Astrocyte of the hippocampus (primary cell): ENCODE data around the gene ASTN1.
A peak's percentile ranks its signal among the peaks of the same experiment; 100 is the strongest.

Experiments
- DNase-seq: peaks from one replicate; pipeline ENCODE4 v3.0.0; 2011; ENCODE audit warnings: low read depth, low spot score

Gene ASTN1

GRCh38 chr1:177043597-177043996 lies 120.9 kb downstream of the ASTN1 start:
- DNase-seq = no peak

- DNase-seq = no peak
These were observed 128.9 kb downstream of the ASTN1 start for GRCh38 chr1:177035586-177035985.

- DNase-seq = no peak
These were observed 130.9 kb downstream of the ASTN1 start for GRCh38 chr1:177033628-177034027.

- DNase-seq = no peak
These were observed 132.1 kb downstream of the ASTN1 start for GRCh38 chr1:177032434-177032833.

DNA sequence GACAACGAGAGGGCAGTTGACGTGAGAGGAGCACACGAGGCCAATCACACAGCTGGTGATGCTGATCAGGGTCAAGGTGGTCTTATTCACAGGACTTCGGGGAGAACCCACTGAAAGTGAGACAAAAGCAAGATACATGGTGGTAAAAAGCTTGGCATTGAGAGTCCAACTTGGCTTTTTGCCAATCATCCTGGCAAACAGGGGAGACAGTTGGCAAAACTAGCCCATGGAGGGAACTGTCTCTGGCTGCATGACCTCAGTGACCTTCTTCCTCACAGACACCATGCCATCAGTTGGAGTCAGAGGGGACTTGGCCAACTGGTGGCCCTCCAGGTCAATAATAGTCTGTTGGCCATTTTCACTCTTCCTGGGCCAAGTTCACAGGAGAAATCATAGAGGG lies 139.9 kb downstream of the ASTN1 start:
- no peak for DNase-seq

GRCh38 chr1:177023726-177024125 lies 140.8 kb downstream of the ASTN1 start:
- peak; percentile 3 for DNase-seq

DNA sequence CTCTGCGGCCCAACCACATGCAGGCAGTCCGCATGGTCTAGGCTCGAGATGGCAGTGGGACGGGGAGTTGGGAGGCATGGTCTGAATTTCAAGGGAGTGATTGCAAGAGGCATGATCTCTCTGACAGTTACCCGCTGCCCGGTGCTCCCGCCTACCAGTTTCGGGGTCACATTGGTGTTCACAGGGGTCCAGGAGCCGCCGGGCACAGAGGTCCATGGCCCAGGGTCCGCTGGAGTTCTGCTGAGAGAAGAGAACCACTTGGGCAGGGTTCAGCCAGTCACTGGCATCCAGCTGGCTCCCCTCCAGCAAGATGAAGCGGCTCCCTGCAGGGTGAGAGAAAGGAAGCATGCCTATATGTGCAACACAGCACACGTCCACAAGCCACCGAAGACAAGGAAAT lies 141.3 kb downstream of the ASTN1 start:
- no peak for DNase-seq

DNA sequence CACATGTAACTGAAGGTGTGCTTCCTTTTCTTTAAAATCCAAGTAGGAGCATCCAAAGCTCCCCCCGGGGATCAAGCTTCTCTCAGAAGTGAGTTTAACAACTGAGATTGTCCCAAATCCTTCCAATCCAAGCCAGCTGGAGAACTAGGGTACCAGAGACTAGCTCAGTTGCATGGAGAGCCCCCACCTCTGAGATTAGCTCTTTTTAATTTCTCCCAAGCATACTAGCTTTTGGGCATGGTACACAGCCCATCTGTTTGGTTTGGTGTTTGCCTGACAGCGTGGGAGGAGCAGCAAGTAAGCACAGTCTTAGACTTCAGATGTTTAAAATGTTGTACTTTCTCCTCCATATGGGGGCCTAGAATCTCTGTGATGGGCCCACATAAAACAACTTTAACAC lies 142.8 kb downstream of the ASTN1 start:
- no peak for DNase-seq

GRCh38 chr1:177020851-177021589 lies 143.5 kb downstream of the ASTN1 start:
- no peak for DNase-seq

DNA sequence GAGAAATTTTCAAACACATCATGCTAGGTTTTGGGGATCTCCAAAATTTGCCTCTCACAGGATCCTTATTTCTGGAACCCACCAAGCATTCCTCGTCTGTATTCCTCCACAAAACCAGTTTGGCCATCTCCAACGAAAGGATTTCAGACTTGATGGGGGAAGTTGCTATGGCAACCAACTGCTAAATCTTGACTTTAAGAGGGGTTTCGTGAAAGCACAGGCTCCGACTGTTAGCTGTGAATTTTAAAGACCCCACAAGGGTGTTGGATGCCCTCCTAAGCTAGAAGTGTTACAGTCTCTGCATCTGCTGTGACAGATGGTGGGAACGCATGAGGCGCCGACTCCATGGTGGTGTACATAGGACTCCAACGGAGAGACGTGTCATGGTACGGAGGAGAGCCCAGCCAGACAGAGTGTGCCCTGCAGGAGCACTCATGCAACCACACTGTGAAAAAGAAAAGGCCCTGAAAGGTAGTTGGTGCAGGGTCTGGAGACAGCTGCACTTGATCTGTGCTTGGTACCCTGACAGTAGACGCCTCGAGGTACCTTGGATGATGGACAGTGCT lies 147.1 kb downstream of the ASTN1 start:
- DNase-seq = no peak

DNA sequence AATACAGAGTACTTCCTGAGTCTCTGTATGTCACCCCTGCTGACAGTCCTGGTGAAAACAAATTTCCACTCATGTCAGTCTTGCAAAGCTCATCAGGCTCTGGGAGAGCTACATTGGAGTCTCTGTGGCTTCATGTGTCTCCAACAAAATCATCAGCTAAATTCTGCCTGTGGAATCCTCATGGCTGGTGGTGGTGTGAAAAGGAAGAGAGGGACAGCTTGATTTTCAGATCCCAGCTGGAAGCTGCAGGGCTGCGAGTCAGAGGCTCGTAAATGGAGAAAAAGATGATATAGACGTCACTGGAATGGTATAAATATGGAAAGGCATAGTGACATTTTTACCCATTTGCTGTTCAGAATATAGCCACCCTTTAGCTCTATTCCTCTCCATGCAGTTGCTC lies 150.2 kb downstream of the ASTN1 start:
- no peak for DNase-seq

GRCh38 chr1:177012342-177012925 lies 152.1 kb downstream of the ASTN1 start:
- DNase-seq = no peak

GRCh38 chr1:177011508-177011907 lies 153.0 kb downstream of the ASTN1 start:
- DNase-seq = no peak

- no peak for DNase-seq
These were observed 154.2 kb downstream of the ASTN1 start for GRCh38 chr1:177010211-177010825.

DNA sequence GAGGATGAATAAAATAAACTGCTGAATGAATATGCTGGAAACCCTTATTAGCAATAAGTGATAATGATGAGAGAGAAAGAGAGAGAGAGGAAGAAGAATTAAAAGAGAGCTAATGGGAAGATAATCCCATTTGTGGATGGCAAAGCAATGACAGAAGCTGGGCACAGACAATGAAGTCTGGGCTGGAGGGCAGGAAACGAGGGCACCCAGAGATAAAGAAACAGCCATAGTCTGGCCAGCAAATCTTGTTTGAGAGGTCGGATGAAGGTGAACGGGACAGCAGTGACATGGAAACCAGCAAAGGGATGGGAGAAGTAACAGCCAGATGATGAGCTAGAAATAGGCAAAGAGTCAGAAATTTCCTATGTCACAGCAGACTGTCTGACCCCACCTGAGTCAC lies 155.9 kb downstream of the ASTN1 start:
- no peak for DNase-seq

DNA sequence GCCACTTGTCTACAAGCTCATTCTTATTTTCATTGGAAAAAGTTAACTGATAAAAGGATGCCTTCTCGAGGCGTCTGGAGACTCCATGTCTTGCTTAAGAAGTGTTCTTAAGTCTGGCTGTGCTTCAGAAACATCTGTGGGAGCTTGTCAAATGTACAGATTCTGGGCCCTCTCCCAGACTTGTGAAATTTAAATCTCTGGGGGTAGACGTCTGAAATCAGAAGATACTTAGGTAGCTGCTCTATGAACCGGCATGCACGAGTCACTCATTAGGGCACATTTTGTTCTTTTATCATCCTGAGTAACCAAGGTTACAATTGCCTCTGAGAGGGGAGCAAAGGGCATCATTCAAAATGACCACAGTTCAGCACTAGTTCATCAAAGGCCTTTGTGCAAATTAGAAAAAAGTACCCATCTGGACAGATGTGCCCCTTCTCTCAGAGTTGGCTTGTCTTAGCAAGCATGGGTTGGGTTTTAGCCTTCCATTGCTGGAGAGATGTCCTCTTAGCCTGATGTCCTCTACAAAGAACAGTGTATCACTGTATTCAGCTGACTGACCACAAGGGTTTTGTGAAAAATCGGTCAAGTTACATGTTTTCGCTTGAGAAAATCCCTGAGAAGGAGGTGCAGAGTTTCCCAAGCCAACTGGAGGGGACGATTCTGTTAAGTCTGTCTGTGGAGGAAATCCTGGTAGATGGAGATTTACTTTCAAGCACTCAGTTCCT lies 156.9 kb downstream of the ASTN1 start:
- no peak for DNase-seq

DNA sequence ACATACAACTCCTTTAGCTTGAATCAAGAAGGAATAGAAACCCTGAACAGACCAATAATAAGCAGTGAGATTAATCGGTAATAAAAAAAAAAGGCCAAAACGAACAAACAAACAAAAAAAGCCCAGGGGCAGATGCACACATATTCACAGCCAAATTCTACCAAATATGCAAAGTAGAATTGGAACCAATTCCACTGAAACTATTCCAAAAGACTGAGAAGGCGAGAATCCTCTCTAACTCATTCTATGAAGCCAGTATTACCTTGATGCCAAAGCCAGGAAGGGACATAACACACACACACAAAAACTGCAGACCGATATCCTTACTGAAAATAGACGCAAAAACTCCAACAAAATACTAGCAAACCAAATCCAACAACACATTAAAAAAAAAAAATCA lies 161.6 kb downstream of the ASTN1 start:
- no peak for DNase-seq

- DNase-seq = no peak
These were observed 163.0 kb downstream of the ASTN1 start for GRCh38 chr1:177001556-177001955.

- no peak for DNase-seq
These were observed 166.2 kb downstream of the ASTN1 start for GRCh38 chr1:176998183-176998795.

DNA sequence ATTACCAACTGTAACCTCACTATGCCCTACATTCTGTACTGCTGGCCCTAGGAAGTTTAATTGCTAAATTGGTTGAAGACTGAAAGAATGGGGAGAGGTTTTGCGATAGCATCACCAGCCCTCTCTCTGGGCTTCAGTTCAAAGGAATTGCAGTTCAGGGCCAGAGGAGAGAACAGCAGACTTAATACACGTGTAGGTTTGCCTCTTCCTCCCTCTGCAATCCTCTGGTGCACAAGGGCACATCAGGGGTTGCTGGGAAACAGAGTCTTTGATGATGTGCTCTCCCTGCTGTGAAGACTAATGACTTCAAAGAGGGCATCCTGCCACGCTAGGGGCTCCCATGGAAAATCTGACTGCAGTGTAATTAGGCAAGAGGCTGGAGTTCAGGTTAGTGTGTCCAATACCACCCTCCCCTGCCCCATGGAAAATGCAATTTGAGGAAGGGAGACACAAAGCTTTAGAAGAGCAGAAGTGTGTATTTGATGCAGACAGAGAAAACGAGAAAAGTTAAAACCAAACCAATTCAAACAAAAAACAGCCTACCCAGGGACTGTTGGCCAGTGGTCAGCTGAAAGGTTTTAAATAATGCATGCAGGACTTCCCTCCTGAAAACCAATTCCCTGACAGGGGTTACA lies 167.9 kb downstream of the ASTN1 start:
- peak; percentile 69 for DNase-seq

- no peak for DNase-seq
These were observed 169.4 kb downstream of the ASTN1 start for GRCh38 chr1:176994931-176995596.
